ENCODE data around the gene GNAS-AS1. TPM values are rescaled to one million over a fixed set of nuclear protein-coding genes. Genes with fewer than 3 reads are reported as not detected.

Gene GNAS-AS1
- total and polyA plus RNA-seq, 2 of the 8 experiments (the other 6 are each of a cell fraction or from before 2014, with no cell fraction given): 4.7 to 13.7 TPM

GRCh38 chr20:58884966-58885365, 34.3 kb upstream of the GNAS-AS1 start:
- WGBS, 2 experiments (ENCODE audit: extremely low coverage in 1 of 2, insufficient coverage in 1 of 2, insufficient read length in 1 of 2, insufficient replicate concordance in 2 of 2, low coverage in 1 of 2, low lambda C conversion rate in 2 of 2, missing lambda C conversion rate in 1 of 2): 82% methylated on average over 3 of the region's 3 CpGs; no CpG with 5 or more reads in 1 of the 2 experiments
- H3K79me1 ChIP-seq (ENCODE audit: low read depth, low read length): no peaks in the 10 kb centered on the region
- no peak overlapping the region for H3K56ac ChIP-seq (replicated peaks; ENCODE audit: insufficient read length, low read depth, low read length)
- no peak overlapping the region for H3K23ac ChIP-seq (ENCODE audit: insufficient read length)
- no peak for FAIRE-seq
- no peak overlapping the region for H2BK15ac ChIP-seq (ENCODE audit: low read length)
- no peak overlapping the region for H2BK5ac ChIP-seq (ENCODE audit: low read depth, low read length)
- no peak overlapping the region for H2BK12ac ChIP-seq (ENCODE audit: low read depth, low read length)
- H3K4me2 ChIP-seq (ENCODE audit: insufficient read depth in 1 of 2, low read depth in 2 of 2, low read length in 2 of 2): no peak overlapping the region
- H2AK5ac ChIP-seq (ENCODE audit: low read depth, low read length): no peak overlapping the region
- no peak overlapping the region for H4K91ac ChIP-seq (replicated peaks; ENCODE audit: insufficient read length, low read length)
- peaks cover 2 to 3% of the 10 kb centered on the region in 2 experiments; a peak in 1 of 4 replicates for H3K9me3 ChIP-seq (ENCODE audit: insufficient read depth in 2 of 2, low read depth in 1 of 2, low read length in 1 of 2)
- CTCF ChIA-PET (ENCODE audit: partially characterized antibody): interaction anchor here (0.6 to 6.8 kb wide), 2 partner anchors 14 to 327 kb away, joined by 3 to 61 read pairs; no protein-coding TSS in a partner anchor
- DNase-seq (ENCODE audit: low read depth in 1 of 2, low spot score in 2 of 2): no peak
- H2AFZ ChIP-seq (ENCODE audit: low read length): no peak overlapping the region
- peaks cover 0 to 13% (median 11%) of the 10 kb centered on the region in 4 experiments; a peak in 6 of 7 replicates for H3K4me1 ChIP-seq (replicated peaks in 1 of 4; ENCODE audit: control insufficient read depth in 3 of 4, insufficient read depth in 4 of 4, low read length in 3 of 4)
- no peak overlapping the region for H4K5ac ChIP-seq (ENCODE audit: insufficient read length, low read depth, low read length)
- peaks cover 0 to 6% (median 2%) of the 10 kb centered on the region in 4 experiments; a peak in 2 of 7 replicates for H3K27me3 ChIP-seq (replicated peaks in 1 of 4; ENCODE audit: control insufficient read depth in 3 of 4, extremely low read depth in 1 of 4, insufficient read depth in 3 of 4, low read length in 3 of 4)
- H4K8ac ChIP-seq (ENCODE audit: extremely low read depth, insufficient read depth, low read length): no peak overlapping the region
- peaks cover 7% of the 10 kb centered on the region; the same call in 1 of the 2 replicates for H3K23me2 ChIP-seq (ENCODE audit: low read depth, low read length)
- H2BK120ac ChIP-seq (replicated peaks; ENCODE audit: low read depth, low read length): no peak overlapping the region
- no peak overlapping the region for H3K27ac ChIP-seq (ENCODE audit: low read depth, low read length)
- no peaks in the 10 kb centered on the region for H4K20me1 ChIP-seq (replicated peaks in 1 of 2; ENCODE audit: control insufficient read depth in 1 of 2, insufficient read depth in 2 of 2, low read length in 2 of 2)
- H3K36me3 ChIP-seq (ENCODE audit: control insufficient read depth in 2 of 4, insufficient read depth in 4 of 4, low read length in 3 of 4): peaks cover 0 to 8% (median 3%) of the 10 kb centered on the region in 4 experiments; a peak in 2 of 8 replicates
- H3K4ac ChIP-seq (replicated peaks; ENCODE audit: insufficient read length, low read depth, low read length): no peak overlapping the region
- H2BK20ac ChIP-seq (ENCODE audit: low read length): no peak overlapping the region
- H3K9ac ChIP-seq (replicated peaks in 1 of 4; ENCODE audit: extremely low read depth in 1 of 4, low read depth in 3 of 4, low read length in 3 of 4): no peak overlapping the region
- H3K14ac ChIP-seq (ENCODE audit: insufficient read length): no peak overlapping the region
- H3K18ac ChIP-seq (ENCODE audit: extremely low read depth, low read length): no peak overlapping the region
- peaks cover 0 to 3% of the 10 kb centered on the region in 2 experiments; a peak in 2 of 4 replicates for H3K79me2 ChIP-seq (ENCODE audit: control insufficient read depth in 1 of 2, insufficient read depth in 2 of 2, low read length in 2 of 2)
- TF ChIP-seq TEAD4 (IDR thresholded peaks at IDR 0.05; ENCODE audit: low read depth, low read length) (no peak), CBX8 (IDR thresholded peaks at IDR 0.05; ENCODE audit: borderline replicate concordance, low read depth, low read length) (no peak), BACH1 (IDR thresholded peaks at IDR 0.05; ENCODE audit: low read length) (no peak), EP300 (IDR thresholded peaks at IDR 0.05; ENCODE audit: borderline replicate concordance in 1 of 2, low read depth in 2 of 2, low read length in 2 of 2) (no peak), GTF2F1 (IDR thresholded peaks at IDR 0.05; ENCODE audit: borderline replicate concordance, low read depth, low read length) (no peak), NRF1 (IDR thresholded peaks at IDR 0.05; ENCODE audit: low read depth, low read length) (no peak), YY1 (IDR thresholded peaks at IDR 0.05; ENCODE audit: low read depth, low read length) (no peak), EGR1 (IDR thresholded peaks at IDR 0.05; ENCODE audit: borderline replicate concordance, low read depth, low read length) (no peak), POLR2AphosphoS5 (IDR thresholded peaks at IDR 0.05; ENCODE audit: low read depth, low read length) (no peak), CBX5 (IDR thresholded peaks at IDR 0.05; ENCODE audit: low read depth, low read length) (no peak)
- no peak overlapping the region for H3K4me3 ChIP-seq (ENCODE audit: extremely low read depth in 1 of 4, insufficient read depth in 2 of 4, low read depth in 3 of 4, low read length in 4 of 4)
- POLR2A ChIA-PET (ENCODE audit: partially characterized antibody): interaction anchor here (1.4 to 3.0 kb wide), 2 partner anchors 10 to 44 kb away, joined by 3 to 13 read pairs; no protein-coding TSS in a partner anchor
